Keratinocyte (primary cell): Measurements from ENCODE around the gene HOXD10. TPM values are rescaled to one million over a fixed set of nuclear protein-coding genes. Genes with fewer than 3 reads are reported as not detected.

Experiments
- DNase-seq: peaks from one replicate; pipeline ENCODE4 v3.0.0-alpha.2; 2011; ENCODE audit warnings: low read depth, missing footprints, low spot score
- FAIRE-seq: peaks from 2 replicates; lab custom pipeline; 2011; peaks lifted over from hg19 to GRCh38; lab: Jason Lieb, UNC
- H2AFZ ChIP-seq: 2 replicates; pipeline ENCODE4 v1.6.0; 2012; ENCODE audit warnings: low read length, control low read depth, inconsistent platforms; ENCODE audit not compliant: control insufficient read depth
- H3K27ac ChIP-seq: 2 replicates; pipeline ENCODE4 v1.5.1; 2011; ENCODE audit warnings: low read length; ENCODE audit not compliant: control insufficient read depth, insufficient read depth
- H3K27me3 ChIP-seq: 3 replicates; pipeline ENCODE4 v1.6.0; 2011; ENCODE audit warnings: low read length; ENCODE audit not compliant: control insufficient read depth, insufficient read depth; ENCODE audit errors: extremely low read depth
- H3K36me3 ChIP-seq, 2 experiments: 2 replicates in 1 of 2; 3 replicates in 1 of 2; pipeline ENCODE4 v1.5.1; 2011; ENCODE audit warnings: low read length in 2 of 2, mild to moderate bottlenecking in 1 of 2; ENCODE audit not compliant: control insufficient read depth in 2 of 2, insufficient read depth in 2 of 2; ENCODE audit errors: extremely low read depth in 1 of 2
- H3K4me1 ChIP-seq: 3 replicates; pipeline ENCODE4 v1.5.1; 2011; ENCODE audit warnings: low read length; ENCODE audit not compliant: control insufficient read depth, insufficient read depth; ENCODE audit errors: extremely low read depth
- H3K4me2 ChIP-seq: 3 replicates; pipeline ENCODE4 v1.6.0; 2011; ENCODE audit warnings: low read depth, low read length; ENCODE audit not compliant: control insufficient read depth, insufficient read depth; ENCODE audit errors: extremely low read depth
- H3K4me3 ChIP-seq, 3 experiments: fragments of 200-600 bp in 1 of 3; sonication (generic) in 1 of 3; 2 replicates in 2 of 3; 3 replicates in 1 of 3; pipeline ENCODE4 v1.5.1; 2011 to 2016; ENCODE audit warnings: low read length in 3 of 3, mild to moderate bottlenecking in 3 of 3, control low read depth in 2 of 3, inconsistent platforms in 1 of 3, low read depth in 1 of 3, mixed read lengths in 1 of 3, mixed run types in 1 of 3, moderate library complexity in 1 of 3; ENCODE audit not compliant: control insufficient read depth in 2 of 3, insufficient read depth in 2 of 3; ENCODE audit errors: extremely low read depth in 1 of 3
- H3K79me2 ChIP-seq: 2 replicates; pipeline ENCODE4 v1.6.0; 2012; ENCODE audit warnings: low read length; ENCODE audit not compliant: control insufficient read depth, insufficient read depth
- H3K9ac ChIP-seq: 3 replicates; pipeline ENCODE4 v1.6.0; 2011; ENCODE audit warnings: low read length; ENCODE audit not compliant: control insufficient read depth, insufficient read depth; ENCODE audit errors: extremely low read depth
- H3K9me1 ChIP-seq: 3 replicates; pipeline ENCODE4 v1.6.0; 2011; ENCODE audit warnings: low read length; ENCODE audit not compliant: control insufficient read depth, insufficient read depth; ENCODE audit errors: extremely low read depth
- H3K9me3 ChIP-seq: 2 replicates; pipeline ENCODE4 v1.5.1; 2012; ENCODE audit warnings: low read depth, low read length; ENCODE audit not compliant: control insufficient read depth
- H4K20me1 ChIP-seq: 3 replicates; pipeline ENCODE4 v1.6.0; 2011; ENCODE audit warnings: low read length; ENCODE audit not compliant: control insufficient read depth, insufficient read depth; ENCODE audit errors: extremely low read depth
- CTCF ChIP-seq, 3 experiments: IDR thresholded peaks in 1 of 3; conservative IDR thresholded peaks in 1 of 3; optimal IDR thresholded peaks in 1 of 3; 2 replicates in 2 of 3; 3 replicates in 1 of 3; pipeline versions ENCODE3 to v1.5.1; 2011; ENCODE audit warnings: low read length in 3 of 3, mild to moderate bottlenecking in 3 of 3, moderate library complexity in 2 of 3, control low read depth in 1 of 3, inconsistent platforms in 1 of 3; ENCODE audit not compliant: insufficient read depth in 2 of 3; ENCODE audit errors: extremely low read depth in 1 of 3
- EZH2 ChIP-seq: IDR thresholded peaks from one replicate; pipeline ENCODE4 v1.6.1; 2012; ENCODE audit warnings: inconsistent platforms, mild to moderate bottlenecking, low read length, moderate library complexity
- dilution Hi-C: fragments of 300-500 bp; cut with MboI; formaldehyde crosslinking; loops from one replicate; pipeline ENCODE4 v1.7.0; 2020; ENCODE audit warnings: low sequenced_read_pairs; ENCODE audit not compliant: extremely low pct_ligation_motif_present
- polyA plus RNA-seq, 5 experiments: library from polyadenylated mRNA; depleted of rRNA in 3 of 5; stranded (reverse) in 3 of 5; stranded (forward) in 1 of 5; unstranded in 1 of 5; fragments of >200 nt; gene quantifications; 1 replicate in 1 of 5; 2 replicates in 3 of 5; 3 replicates in 1 of 5; pipeline versions ENCODE4 v1.2.1 to v1.2.3, GENCODE V29; 2011 to 2012; ENCODE audit warnings: missing spikeins in 2 of 5, low read depth in 1 of 5, low replicate concordance in 1 of 5

The HOXD10 gene
- polyA plus RNA-seq, 1 donor (not counting 4 experiments of a cell fraction or from before 2014, with no cell fraction given), result not detected

GRCh38 chr2:176127774-176128072, 11.1 kb downstream of the HOXD10 start:
- FAIRE-seq, result no peak
- no peak for TF ChIP-seq EZH2
- no peak for TF ChIP-seq CTCF (optimal IDR thresholded peaks at IDR 0.05 in 1 of 3, IDR thresholded peaks at IDR 0.05 in 1 of 3, conservative IDR thresholded peaks at IDR 0.05 in 1 of 3; ENCODE audit: extremely low read depth in 1 of 3, insufficient read depth in 2 of 3, low read length in 3 of 3)
- H2AFZ ChIP-seq, result no peak overlapping the region
- DNase-seq, result no peak
- no peak overlapping the region for H3K4me3 ChIP-seq
- H3K9me1 ChIP-seq, result no peaks in the 10 kb centered on the region
- no peaks in the 10 kb centered on the region for H3K4me1 ChIP-seq
- H3K79me2 ChIP-seq, result no peaks in the 10 kb centered on the region
- no peak overlapping the region for H3K27ac ChIP-seq
- H3K9me3 ChIP-seq, result no peaks in the 10 kb centered on the region
- no peaks in the 10 kb centered on the region for H4K20me1 ChIP-seq
- H3K27me3 ChIP-seq, result peaks cover 94% of the 10 kb centered on the region
- no peak overlapping the region for H3K9ac ChIP-seq
- dilution Hi-C loops, result no loop called here
- H3K4me2 ChIP-seq, result no peak overlapping the region
- H3K36me3 ChIP-seq, result no peaks in the 10 kb centered on the region

GRCh38 chr2:176128172-176128981, 11.8 kb downstream of the HOXD10 start:
- TF ChIP-seq EZH2 (peak; percentile 77), CTCF (optimal IDR thresholded peaks at IDR 0.05 in 1 of 3, IDR thresholded peaks at IDR 0.05 in 1 of 3, conservative IDR thresholded peaks at IDR 0.05 in 1 of 3; ENCODE audit: extremely low read depth in 1 of 3, insufficient read depth in 2 of 3, low read length in 3 of 3) (no peak)
- Histone ChIP-seq H3K27me3 (peaks cover 94% of the 10 kb centered on the region), H4K20me1 (no peaks in the 10 kb centered on the region), H3K9ac (no peak overlapping the region), H3K36me3 (no peaks in the 10 kb centered on the region), H3K9me3 (no peaks in the 10 kb centered on the region), H2AFZ (no peak overlapping the region), H3K79me2 (no peaks in the 10 kb centered on the region), H3K27ac (no peak overlapping the region), H3K4me1 (no peaks in the 10 kb centered on the region), H3K4me2 (no peak overlapping the region), H3K9me1 (no peaks in the 10 kb centered on the region), H3K4me3 (no peak overlapping the region)
- FAIRE-seq (no peak), DNase-seq (no peak)
- dilution Hi-C loops, result no loop called here
